Measurements from ENCODE around the gene TMIGD3.
"Not testable (repeated sequence)": the region's sequence is repeated elsewhere in the genome, so short reads cannot be mapped to it uniquely, and the experiment has no call there.

The TMIGD3 gene

GRCh38 chr1:111503585-111504060 lies at the start of gene TMIGD3, which contains the start of gene ADORA3:
TMIGD3 (minus strand) TSS chr1:111503633; CDS start chr1:111503354, 279 bp downstream.
ADORA3 (minus strand) TSS chr1:111503633; CDS start chr1:111503354, 279 bp downstream.
- H3K4me3 ChIP-seq (ENCODE audit: low read depth, low read length), result no peak within 1 kb of the TSS

- H3K4me3 ChIP-seq (ENCODE audit: low read depth, low read length), result no peak overlapping the region
Measured at GRCh38 chr1:111553196-111553595, 49.8 kb upstream of the TMIGD3 start.

GRCh38 chr1:111552587-111552986 lies 49.2 kb upstream of the TMIGD3 start:
- H3K4me3 ChIP-seq (ENCODE audit: low read depth, low read length), result no peak overlapping the region

- no peak overlapping the region for H3K4me3 ChIP-seq (ENCODE audit: low read depth, low read length)
Measured at GRCh38 chr1:111551623-111552411, 48.4 kb upstream of the TMIGD3 start.

- H3K4me3 ChIP-seq (ENCODE audit: low read depth, low read length), result not testable (repeated sequence)
Measured at GRCh38 chr1:111547786-111548185, 44.4 kb upstream of the TMIGD3 start.

- no peak overlapping the region for H3K4me3 ChIP-seq (ENCODE audit: low read depth, low read length)
Measured at GRCh38 chr1:111542187-111542586, 38.8 kb upstream of the TMIGD3 start.

- H3K4me3 ChIP-seq (ENCODE audit: low read depth, low read length), result no peak overlapping the region
Measured at GRCh38 chr1:111541721-111542120, 38.3 kb upstream of the TMIGD3 start.

- no peak overlapping the region for H3K4me3 ChIP-seq (ENCODE audit: low read depth, low read length)
Measured at GRCh38 chr1:111540928-111541327, 37.5 kb upstream of the TMIGD3 start.

GRCh38 chr1:111538343-111539025 lies 35.1 kb upstream of the TMIGD3 start:
- H3K4me3 ChIP-seq (ENCODE audit: low read depth, low read length), result no peak overlapping the region

GRCh38 chr1:111535256-111536191 lies 32.1 kb upstream of the TMIGD3 start:
- no peak overlapping the region for H3K4me3 ChIP-seq (ENCODE audit: low read depth, low read length)

GRCh38 chr1:111520053-111520452 lies 16.6 kb upstream of the TMIGD3 start:
- H3K4me3 ChIP-seq (ENCODE audit: low read depth, low read length), result no peak overlapping the region

GRCh38 chr1:111517469-111518225 lies 14.2 kb upstream of the TMIGD3 start:
- H3K4me3 ChIP-seq (ENCODE audit: low read depth, low read length), result no peak overlapping the region

GRCh38 chr1:111516005-111516535 lies 12.6 kb upstream of the TMIGD3 start:
- no peak overlapping the region for H3K4me3 ChIP-seq (ENCODE audit: low read depth, low read length)

- no peak overlapping the region for H3K4me3 ChIP-seq (ENCODE audit: low read depth, low read length)
Measured at GRCh38 chr1:111515291-111516004, 12.0 kb upstream of the TMIGD3 start.

GRCh38 chr1:111513410-111514020 lies 10.1 kb upstream of the TMIGD3 start:
- no peak overlapping the region for H3K4me3 ChIP-seq (ENCODE audit: low read depth, low read length)

GRCh38 chr1:111512931-111513330 lies 9.5 kb upstream of the TMIGD3 start:
- no peak overlapping the region for H3K4me3 ChIP-seq (ENCODE audit: low read depth, low read length)

GRCh38 chr1:111512132-111512889 lies 8.9 kb upstream of the TMIGD3 start:
- no peak overlapping the region for H3K4me3 ChIP-seq (ENCODE audit: low read depth, low read length)

- no peak overlapping the region for H3K4me3 ChIP-seq (ENCODE audit: low read depth, low read length)
Measured at GRCh38 chr1:111511370-111511769, 7.9 kb upstream of the TMIGD3 start.

All from iPS-11a (cell line).